BJ (cell line): Measurements from ENCODE around the gene ABL2. TPM values are rescaled to one million over a fixed set of nuclear protein-coding genes. Genes with fewer than 3 reads are reported as not detected.
A peak's percentile ranks its signal among the peaks of the same experiment; 100 is the strongest.

ENCODE experiments used
- CTCF ChIA-PET: fragments of 350-600 bp; formaldehyde crosslinking; extraction: SDS; loops from one replicate; lab custom pipeline; 2021; ENCODE audit warnings: antibody characterized with exemption, inconsistent platforms; lab: Yijun Ruan, JAX
- POLR2A ChIA-PET: fragments of 300-600 bp; sonication (Branson Sonifier 250); formaldehyde crosslinking; extraction: SDS; loops from one replicate; lab custom pipeline; 2021; ENCODE audit warnings: antibody characterized with exemption; lab: Charles Lee
- DNase-seq: peaks from one replicate; pipeline ENCODE4 v3.0.0-alpha.2; 2011; ENCODE audit warnings: low read depth
- H3K27me3 ChIP-seq: 2 replicates; pipeline ENCODE4 v1.6.0; 2011; ENCODE audit warnings: low read length; ENCODE audit not compliant: control insufficient read depth, insufficient read depth
- H3K36me3 ChIP-seq: 2 replicates; pipeline ENCODE4 v1.5.1; 2011; ENCODE audit warnings: low read length; ENCODE audit not compliant: control insufficient read depth, insufficient read depth
- H3K4me3 ChIP-seq: 2 replicates; pipeline ENCODE4 v1.5.1; 2011; ENCODE audit warnings: low read depth, mild to moderate bottlenecking, control low read depth, low read length
- CTCF ChIP-seq: IDR thresholded peaks from 2 replicates; pipeline ENCODE4 v1.5.1; 2011; ENCODE audit warnings: low read depth, mild to moderate bottlenecking, control low read depth, inconsistent platforms, low read length, moderate library complexity; ENCODE audit not compliant: insufficient read depth
- polyA plus RNA-seq: library from polyadenylated mRNA; depleted of rRNA; stranded (reverse); fragments of >200 nt; gene quantifications from 2 replicates; pipeline ENCODE4 v1.2.3, GENCODE V29; 2011

ABL2 gene
- polyA plus RNA-seq, 1 experiment, result 18.7 TPM

GRCh38 chr1:179121159-179121938, 108.1 kb downstream of the ABL2 start:
- POLR2A ChIA-PET, result no interaction called here
- peak; percentile 62 for TF ChIP-seq CTCF
- DNase-seq, result no peak
- H3K36me3 ChIP-seq, result peaks cover 15% of the 10 kb centered on the region
- no peaks in the 10 kb centered on the region for H3K27me3 ChIP-seq
- CTCF ChIA-PET, result interaction anchor here (0.6 to 3.2 kb wide), 34 partner anchors 9 to 703 kb away, joined by 3 to 32 read pairs (median 4); no protein-coding TSS in a partner anchor
- no peak overlapping the region for H3K4me3 ChIP-seq

GRCh38 chr1:179120736-179121135, 108.7 kb downstream of the ABL2 start:
- H3K27me3 ChIP-seq, result no peaks in the 10 kb centered on the region
- CTCF ChIA-PET, result interaction anchor here (0.6 to 3.2 kb wide), 34 partner anchors 9 to 703 kb away, joined by 3 to 32 read pairs (median 4); partner anchors contain the start of gene SOAT1
- no peak for DNase-seq
- TF ChIP-seq CTCF, result no peak
- H3K36me3 ChIP-seq, result peaks cover 15% of the 10 kb centered on the region
- POLR2A ChIA-PET, result no interaction called here
- no peak overlapping the region for H3K4me3 ChIP-seq

- ChIA-PET POLR2A (no interaction called here), CTCF (interaction anchor here (0.9 to 3.2 kb wide), 7 partner anchors 13 to 75 kb away, joined by 3 to 32 read pairs (median 5); no protein-coding TSS in a partner anchor)
- H3K27me3 ChIP-seq, result no peaks in the 10 kb centered on the region
- DNase-seq, result no peak
- no peak for TF ChIP-seq CTCF
- H3K36me3 ChIP-seq, result peaks cover 15% of the 10 kb centered on the region
- H3K4me3 ChIP-seq, result no peak overlapping the region
Observed at GRCh38 chr1:179119513-179119912, 110.0 kb downstream of the ABL2 start.

- Histone ChIP-seq H3K4me3 (no peak overlapping the region), H3K27me3 (no peaks in the 10 kb centered on the region), H3K36me3 (peaks cover 24% of the 10 kb centered on the region)
- ChIA-PET POLR2A (no interaction called here), CTCF (interaction anchor here (1.7 to 3.4 kb wide), 2 partner anchors 10 to 11 kb away, joined by 4 to 15 read pairs; no protein-coding TSS in a partner anchor)
- TF ChIP-seq CTCF, result no peak
- DNase-seq, result no peak
Observed at GRCh38 chr1:179115181-179115580, 114.3 kb downstream of the ABL2 start.

GRCh38 chr1:179108644-179109043, 120.8 kb downstream of the ABL2 start:
- H3K27me3 ChIP-seq, result no peaks in the 10 kb centered on the region
- POLR2A ChIA-PET, result no interaction called here
- no peak for TF ChIP-seq CTCF

More at GRCh38 chr1:179108644-179109043, 120.8 kb downstream of the ABL2 start:
- no peak for DNase-seq
- CTCF ChIA-PET, result interaction anchor here (4.7 kb wide), 1 partner anchor 13 kb away, joined by 18 read pairs; no protein-coding TSS in a partner anchor
- H3K36me3 ChIP-seq, result peaks cover 39% of the 10 kb centered on the region
- no peak overlapping the region for H3K4me3 ChIP-seq
